Prostate gland (tissue), 2 donors: ENCODE results near the gene E2F6. TPM values are rescaled to one million over a fixed set of nuclear protein-coding genes. Genes with fewer than 3 reads are reported as not detected.

ENCODE experiments used
- DNase-seq: peaks from one replicate; pipeline ENCODE4 v3.0.0-alpha.2; 2019; ENCODE audit warnings: low spot score
- H3K27ac ChIP-seq, 2 donors: fragments of 200-600 bp; sonication (generic); 2 replicates each; pipeline ENCODE4 v1.5.1; 2017 to 2019
- H3K27me3 ChIP-seq: fragments of 200-600 bp; sonication (generic); replicated peaks from 2 replicates; pipeline ENCODE4 v1.5.1; 2019; ENCODE audit not compliant: insufficient read depth
- H3K36me3 ChIP-seq, 2 donors: fragments of 200-600 bp; sonication (generic); 1 replicate in 1 of 2; 2 replicates in 1 of 2; pipeline versions ENCODE4 v1.5.1 to v1.8.1; 2017 to 2019
- H3K4me1 ChIP-seq: fragments of 200-600 bp; sonication (generic); replicated peaks from 2 replicates; pipeline ENCODE4 v1.5.1; 2019
- H3K4me3 ChIP-seq, 2 donors: fragments of 200-600 bp; sonication (generic); 2 replicates each; pipeline ENCODE4 v1.5.1; 2017 to 2019
- H3K9me3 ChIP-seq: fragments of 200-600 bp; sonication (generic); 2 replicates; pipeline ENCODE4 v1.5.1; 2017
- CTCF ChIP-seq, 4 experiments: fragments of 200-600 bp in 2 of 4; fragments of 450-650 bp in 2 of 4; sonication (generic) in 2 of 4; IDR thresholded peaks; 1 replicate in 3 of 4; 2 replicates in 1 of 4; pipeline ENCODE4 v1.5.1; 2016 to 2019; ENCODE audit warnings: antibody characterized with exemption in 4 of 4, mild to moderate bottlenecking in 2 of 4, moderate library complexity in 2 of 4
- POLR2A ChIP-seq: fragments of 450-650 bp; IDR thresholded peaks from one replicate; pipeline ENCODE4 v1.6.1; 2016; ENCODE audit warnings: antibody characterized with exemption, mild to moderate bottlenecking
- POLR2AphosphoS5 ChIP-seq: sonication (generic); formaldehyde crosslinking; IDR thresholded peaks from one replicate; pipeline ENCODE4 v1.6.1; 2017; ENCODE audit warnings: antibody characterized with exemption
- WGBS: methylation state at CpG from one replicate; pipeline ENCODE4 v1.1.5; 2018; 5-methylcytosine and 5-hydroxymethylcytosine counted together
- intact Hi-C: fragments of 100-400 bp; cut with DNase I; formaldehyde crosslinking; loops from one replicate; pipeline ENCODE4 v1.14.2; 2022
- total RNA-seq, 2 donors: library from RNA; depleted of rRNA; stranded (reverse); fragments of >200 nt; gene quantifications; one replicate each; pipeline ENCODE4 v1.1.0, GENCODE V29; 2016

The E2F6 gene
- total RNA-seq, 2 donors from 2014 or later: 14.2 to 25.2 TPM

GRCh38 chr2:11414372-11415124 is 51.4 kb downstream of the E2F6 start:
- intact Hi-C loops: loop anchor here (5.0 kb wide), 2 partner anchors 257 to 282 kb away; partner anchors contain the start of gene SLC66A3
- Histone ChIP-seq H3K27me3 (no peaks in the 10 kb centered on the region), H3K9me3 (no peaks in the 10 kb centered on the region), H3K4me1 (no peaks in the 10 kb centered on the region), H3K4me3 (no peak overlapping the region), H3K27ac (no peak overlapping the region), H3K36me3 (no peaks in the 10 kb centered on the region)
- DNase-seq: no peak
- WGBS: 73% methylated on average over 12 of the region's 12 CpGs
- no peak for TF ChIP-seq POLR2A
- TF ChIP-seq POLR2AphosphoS5: no peak
- TF ChIP-seq CTCF (IDR thresholded peaks at IDR 0.05): no peak

DNA sequence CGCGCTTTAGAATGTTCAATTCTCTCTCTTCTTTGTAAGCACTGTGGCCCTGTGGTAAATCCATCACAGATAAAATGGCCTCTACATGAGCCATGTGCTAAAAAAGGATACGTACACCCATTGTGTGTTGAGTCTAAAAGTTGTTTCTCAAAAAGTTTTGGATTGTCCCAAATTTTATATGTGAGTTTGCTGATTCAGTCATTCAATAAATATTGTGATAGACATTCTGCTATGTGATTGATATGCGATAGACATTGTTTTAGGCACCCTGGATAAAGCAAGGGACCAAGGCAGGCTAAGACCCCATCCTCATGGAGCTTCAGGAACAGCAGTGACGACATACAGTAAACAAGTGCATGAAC is 53.5 kb downstream of the E2F6 start:
- intact Hi-C loops: loop anchor here (5.0 kb wide), 2 partner anchors 255 to 280 kb away; partner anchors contain the start of gene SLC66A3
- no peak overlapping the region for H3K4me3 ChIP-seq
- no peaks in the 10 kb centered on the region for H3K27me3 ChIP-seq

DNA sequence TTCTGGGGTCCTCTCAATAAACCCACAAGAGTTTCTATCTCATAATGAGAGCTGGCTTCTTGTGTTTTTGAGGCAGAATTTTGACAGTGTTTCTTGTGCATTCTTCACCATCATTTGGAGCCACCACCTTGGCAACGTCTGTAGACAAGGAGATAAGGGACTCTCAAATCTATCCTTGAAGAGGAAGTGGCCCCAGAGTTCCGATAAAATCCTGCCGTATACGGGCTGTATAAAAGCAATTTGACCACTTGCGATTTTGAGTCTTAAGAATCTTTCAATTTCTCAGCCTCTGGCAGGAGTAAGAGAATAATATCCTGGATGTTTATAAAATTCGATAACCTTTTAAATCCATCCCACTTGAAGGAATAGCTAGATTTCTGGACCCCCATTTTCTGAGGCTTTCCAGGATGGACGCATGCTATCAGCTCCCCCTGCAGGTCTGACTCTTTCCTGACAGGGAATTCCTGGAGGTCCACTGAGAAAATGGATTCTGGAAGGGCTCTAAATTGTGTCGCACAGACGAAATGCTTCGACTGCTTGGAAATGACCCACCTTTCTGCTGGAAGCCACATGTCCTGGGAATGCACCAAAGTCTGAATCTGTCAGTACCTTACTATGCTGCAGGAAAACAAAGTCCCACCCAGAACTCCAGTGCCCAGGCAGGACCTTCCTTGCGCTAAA is 54.1 kb downstream of the E2F6 start:
- no peaks in the 10 kb centered on the region for H3K9me3 ChIP-seq
- no peak overlapping the region for H3K4me3 ChIP-seq
- TF ChIP-seq POLR2AphosphoS5 (no peak), CTCF (IDR thresholded peaks at IDR 0.05) (peak; percentile 61 to 78 (median 68)), POLR2A (no peak)
- DNase-seq: peak; percentile 32
- H3K4me1 ChIP-seq: no peaks in the 10 kb centered on the region
- intact Hi-C loops: loop anchor here (2.0 to 5.0 kb wide), 3 partner anchors 177 to 280 kb away; partner anchors contain the start of gene SLC66A3
- H3K36me3 ChIP-seq: no peaks in the 10 kb centered on the region
- WGBS: 29% methylated on average over 11 of the region's 11 CpGs
- no peak overlapping the region for H3K27ac ChIP-seq
- no peaks in the 10 kb centered on the region for H3K27me3 ChIP-seq

More for the DNA sequence above, 53.5 kb downstream of the E2F6 start:
- Histone ChIP-seq H3K36me3 (no peaks in the 10 kb centered on the region), H3K9me3 (no peaks in the 10 kb centered on the region), H3K4me1 (no peaks in the 10 kb centered on the region), H3K27ac (no peak overlapping the region)
- TF ChIP-seq POLR2A (no peak), POLR2AphosphoS5 (no peak), CTCF (IDR thresholded peaks at IDR 0.05) (no peak)
- no peak for DNase-seq
- WGBS: 86% methylated on average over 5 of the region's 5 CpGs

- WGBS: 81% methylated on average over 1 of the region's 1 CpG
- intact Hi-C loops: loop anchor here (2.0 to 5.0 kb wide), 3 partner anchors 176 to 279 kb away; partner anchors contain the start of gene SLC66A3
Observed at GRCh38 chr2:11411244-11411643, 54.7 kb downstream of the E2F6 start.

More at GRCh38 chr2:11411244-11411643, 54.7 kb downstream of the E2F6 start:
- H3K9me3 ChIP-seq: no peaks in the 10 kb centered on the region
- no peak for DNase-seq
- no peak for TF ChIP-seq POLR2A
- no peak for TF ChIP-seq CTCF (IDR thresholded peaks at IDR 0.05)
- no peak for TF ChIP-seq POLR2AphosphoS5
- H3K36me3 ChIP-seq: no peaks in the 10 kb centered on the region
- H3K4me1 ChIP-seq: no peaks in the 10 kb centered on the region
- H3K27ac ChIP-seq: no peak overlapping the region
- H3K27me3 ChIP-seq: no peaks in the 10 kb centered on the region
- no peak overlapping the region for H3K4me3 ChIP-seq
